Measurements from ENCODE around the gene TGM3.

The TGM3 gene

DNA sequence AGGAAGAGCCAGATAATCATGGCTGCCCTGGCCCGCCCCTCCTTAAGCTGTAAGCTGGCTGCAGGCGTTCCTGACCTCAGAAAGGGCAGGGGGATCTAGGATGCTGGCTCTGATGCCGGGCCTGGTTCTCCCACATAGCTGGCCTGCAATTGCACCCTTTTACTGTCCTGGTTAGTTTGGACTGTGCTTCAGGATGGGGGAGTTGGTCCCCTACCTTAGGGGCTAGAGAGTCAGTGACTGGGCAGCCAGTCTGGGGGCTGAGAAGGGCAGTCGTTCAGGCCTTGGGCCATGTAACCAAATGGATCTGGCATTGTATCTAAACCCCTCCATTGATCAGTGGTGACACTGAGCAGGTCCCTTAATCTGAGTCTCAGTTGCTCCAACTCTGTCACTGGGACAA lies 40.7 kb downstream of the TGM3 start:
- H3K36me3 ChIP-seq (ENCODE audit: control insufficient read depth, insufficient read depth, low read length): no peaks in the 10 kb centered on the region
- no peaks in the 10 kb centered on the region for H3K27me3 ChIP-seq (ENCODE audit: control insufficient read depth, insufficient read depth, low read length)
- no peak overlapping the region for H3K9ac ChIP-seq (ENCODE audit: low read length)
- no peak overlapping the region for H3K4me3 ChIP-seq (ENCODE audit: low read length)
- H3K27ac ChIP-seq (ENCODE audit: low read depth, low read length): no peak overlapping the region
- no peaks in the 10 kb centered on the region for H3K4me1 ChIP-seq (ENCODE audit: control insufficient read depth, insufficient read depth, low read length)

DNA sequence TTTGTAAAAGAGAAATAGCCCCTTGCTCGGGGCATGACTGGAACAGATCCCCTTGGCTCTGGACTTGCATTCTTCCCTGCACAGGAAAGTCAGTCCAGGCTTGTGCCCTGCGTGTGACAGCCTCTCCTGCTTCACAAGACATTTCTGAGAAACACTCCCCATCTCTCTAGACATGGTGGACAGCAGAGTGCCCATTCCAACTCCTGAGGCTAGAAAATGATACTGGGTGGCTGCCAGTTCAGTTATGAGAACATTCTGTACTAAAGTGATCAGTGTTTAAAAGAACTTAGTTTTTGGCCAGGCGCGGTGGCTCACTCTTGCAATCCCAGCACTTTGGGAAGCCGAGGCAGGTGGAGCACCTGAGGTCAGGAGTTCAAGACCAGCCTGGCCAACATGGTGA lies 41.3 kb downstream of the TGM3 start:
- H3K36me3 ChIP-seq (ENCODE audit: control insufficient read depth, insufficient read depth, low read length): no peaks in the 10 kb centered on the region
- no peak overlapping the region for H3K9ac ChIP-seq (ENCODE audit: low read length)
- H3K27ac ChIP-seq (ENCODE audit: low read depth, low read length): no peak overlapping the region
- H3K27me3 ChIP-seq (ENCODE audit: control insufficient read depth, insufficient read depth, low read length): no peaks in the 10 kb centered on the region
- H3K4me1 ChIP-seq (ENCODE audit: control insufficient read depth, insufficient read depth, low read length): no peaks in the 10 kb centered on the region
- no peak overlapping the region for H3K4me3 ChIP-seq (ENCODE audit: low read length)

GRCh38 chr20:2338411-2339066 lies 42.7 kb downstream of the TGM3 start:
- H3K4me3 ChIP-seq (ENCODE audit: low read length): no peak overlapping the region
- H3K9ac ChIP-seq (ENCODE audit: low read length): no peak overlapping the region
- H3K27me3 ChIP-seq (ENCODE audit: control insufficient read depth, insufficient read depth, low read length): no peaks in the 10 kb centered on the region
- H3K27ac ChIP-seq (ENCODE audit: low read depth, low read length): no peak overlapping the region
- H3K4me1 ChIP-seq (ENCODE audit: control insufficient read depth, insufficient read depth, low read length): no peaks in the 10 kb centered on the region
- H3K36me3 ChIP-seq (ENCODE audit: control insufficient read depth, insufficient read depth, low read length): no peaks in the 10 kb centered on the region

- no peaks in the 10 kb centered on the region for H3K36me3 ChIP-seq (ENCODE audit: control insufficient read depth, insufficient read depth, low read length)
- no peak overlapping the region for H3K27ac ChIP-seq (ENCODE audit: low read depth, low read length)
- H3K27me3 ChIP-seq (ENCODE audit: control insufficient read depth, insufficient read depth, low read length): no peaks in the 10 kb centered on the region
- no peaks in the 10 kb centered on the region for H3K4me1 ChIP-seq (ENCODE audit: control insufficient read depth, insufficient read depth, low read length)
- H3K4me3 ChIP-seq (ENCODE audit: low read length): no peak overlapping the region
- no peak overlapping the region for H3K9ac ChIP-seq (ENCODE audit: low read length)
Observed at GRCh38 chr20:2340136-2340535, 44.3 kb downstream of the TGM3 start.

- Histone ChIP-seq H3K4me3 (ENCODE audit: low read length) (no peak overlapping the region), H3K4me1 (ENCODE audit: control insufficient read depth, insufficient read depth, low read length) (no peaks in the 10 kb centered on the region), H3K27ac (ENCODE audit: low read depth, low read length) (no peak overlapping the region), H3K9ac (ENCODE audit: low read length) (no peak overlapping the region), H3K36me3 (ENCODE audit: control insufficient read depth, insufficient read depth, low read length) (no peaks in the 10 kb centered on the region), H3K27me3 (ENCODE audit: control insufficient read depth, insufficient read depth, low read length) (no peaks in the 10 kb centered on the region)
Observed at GRCh38 chr20:2340823-2341222, 45.0 kb downstream of the TGM3 start.

DNA sequence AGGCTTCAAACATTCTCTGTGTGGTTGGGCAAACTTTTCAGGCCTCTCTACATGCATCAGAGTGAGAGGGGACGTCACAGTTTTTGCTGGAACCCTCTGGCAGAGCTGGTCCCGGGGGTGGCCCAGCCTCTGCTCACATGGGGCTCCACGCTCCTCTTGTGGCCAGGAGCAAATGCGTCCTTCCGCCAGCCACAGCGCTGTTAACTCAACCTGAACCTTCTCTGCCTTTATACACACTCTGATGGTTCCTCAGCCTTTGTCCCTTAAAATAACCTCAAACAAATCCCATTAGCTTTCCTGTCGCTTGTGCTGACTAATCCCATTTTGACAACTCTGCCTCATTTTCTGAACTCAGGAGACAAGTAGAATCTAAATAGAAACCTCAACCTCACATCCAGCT lies 45.5 kb downstream of the TGM3 start:
- H3K27ac ChIP-seq (ENCODE audit: low read depth, low read length): no peak overlapping the region
- no peak overlapping the region for H3K4me3 ChIP-seq (ENCODE audit: low read length)
- no peaks in the 10 kb centered on the region for H3K27me3 ChIP-seq (ENCODE audit: control insufficient read depth, insufficient read depth, low read length)
- H3K36me3 ChIP-seq (ENCODE audit: control insufficient read depth, insufficient read depth, low read length): no peaks in the 10 kb centered on the region
- H3K9ac ChIP-seq (ENCODE audit: low read length): no peak overlapping the region
- no peaks in the 10 kb centered on the region for H3K4me1 ChIP-seq (ENCODE audit: control insufficient read depth, insufficient read depth, low read length)

- Histone ChIP-seq H3K9ac (ENCODE audit: low read length) (no peak overlapping the region), H3K4me3 (ENCODE audit: low read length) (no peak overlapping the region), H3K36me3 (ENCODE audit: control insufficient read depth, insufficient read depth, low read length) (no peaks in the 10 kb centered on the region), H3K4me1 (ENCODE audit: control insufficient read depth, insufficient read depth, low read length) (no peaks in the 10 kb centered on the region), H3K27me3 (ENCODE audit: control insufficient read depth, insufficient read depth, low read length) (no peaks in the 10 kb centered on the region), H3K27ac (ENCODE audit: low read depth, low read length) (no peak overlapping the region)
Observed at GRCh38 chr20:2342243-2342642, 46.4 kb downstream of the TGM3 start.

DNA sequence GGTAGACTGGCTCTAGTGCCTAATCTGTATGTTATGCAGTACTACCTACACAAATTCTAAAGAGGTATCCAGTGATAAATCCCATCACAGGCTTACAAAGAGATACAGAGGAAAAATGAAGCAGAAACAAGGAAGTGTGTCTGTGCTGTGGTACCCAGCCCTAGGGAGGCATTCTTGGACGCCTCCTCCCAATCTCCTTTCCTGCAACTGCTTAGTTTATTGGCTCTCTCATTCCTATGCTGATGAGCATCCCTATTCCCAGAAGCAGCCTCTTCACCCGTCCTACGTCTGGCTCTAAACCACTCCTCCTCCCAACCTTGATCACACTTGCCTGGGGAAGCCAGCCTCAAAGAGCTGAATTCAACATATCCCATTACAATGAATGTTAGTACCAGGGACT lies 50.4 kb downstream of the TGM3 start:
- H3K36me3 ChIP-seq (ENCODE audit: control insufficient read depth, insufficient read depth, low read length): no peaks in the 10 kb centered on the region
- no peaks in the 10 kb centered on the region for H3K27me3 ChIP-seq (ENCODE audit: control insufficient read depth, insufficient read depth, low read length)
- H3K4me1 ChIP-seq (ENCODE audit: control insufficient read depth, insufficient read depth, low read length): no peaks in the 10 kb centered on the region
- H3K9ac ChIP-seq (ENCODE audit: low read length): no peak overlapping the region
- H3K4me3 ChIP-seq (ENCODE audit: low read length): no peak overlapping the region
- no peak overlapping the region for H3K27ac ChIP-seq (ENCODE audit: low read depth, low read length)

GRCh38 chr20:2348336-2348735 lies 52.5 kb downstream of the TGM3 start:
- no peak overlapping the region for H3K9ac ChIP-seq (ENCODE audit: low read length)
- no peaks in the 10 kb centered on the region for H3K27me3 ChIP-seq (ENCODE audit: control insufficient read depth, insufficient read depth, low read length)
- H3K27ac ChIP-seq (ENCODE audit: low read depth, low read length): no peak overlapping the region
- H3K36me3 ChIP-seq (ENCODE audit: control insufficient read depth, insufficient read depth, low read length): no peaks in the 10 kb centered on the region
- no peak overlapping the region for H3K4me3 ChIP-seq (ENCODE audit: low read length)
- H3K4me1 ChIP-seq (ENCODE audit: control insufficient read depth, insufficient read depth, low read length): no peaks in the 10 kb centered on the region

DNA sequence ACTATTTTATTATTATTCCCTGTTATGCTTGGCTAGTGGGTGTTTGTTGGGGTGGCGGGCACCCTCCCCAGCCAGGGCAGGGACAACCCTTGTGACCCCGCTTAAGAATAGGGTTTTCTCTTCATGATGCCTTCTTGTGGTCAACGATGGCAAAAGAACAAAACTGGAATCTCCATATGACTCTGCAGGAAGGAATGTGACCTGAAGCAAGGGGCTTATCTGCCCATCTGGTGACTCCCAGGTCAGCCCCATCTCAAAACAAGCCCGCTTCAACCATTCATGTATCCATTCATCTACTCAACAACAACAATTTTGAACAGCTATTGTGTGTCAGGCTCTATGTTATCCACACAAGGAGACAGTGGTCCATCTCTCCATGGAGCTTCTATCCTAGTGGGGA lies 54.0 kb downstream of the TGM3 start:
- H3K4me3 ChIP-seq (ENCODE audit: low read length): no peak overlapping the region
- no peaks in the 10 kb centered on the region for H3K36me3 ChIP-seq (ENCODE audit: control insufficient read depth, insufficient read depth, low read length)
- H3K4me1 ChIP-seq (ENCODE audit: control insufficient read depth, insufficient read depth, low read length): no peaks in the 10 kb centered on the region
- H3K27me3 ChIP-seq (ENCODE audit: control insufficient read depth, insufficient read depth, low read length): no peaks in the 10 kb centered on the region
- no peak overlapping the region for H3K9ac ChIP-seq (ENCODE audit: low read length)
- H3K27ac ChIP-seq (ENCODE audit: low read depth, low read length): no peak overlapping the region

GRCh38 chr20:2350606-2351005 lies 54.8 kb downstream of the TGM3 start:
- Histone ChIP-seq H3K27ac (ENCODE audit: low read depth, low read length) (no peak overlapping the region), H3K36me3 (ENCODE audit: control insufficient read depth, insufficient read depth, low read length) (no peaks in the 10 kb centered on the region), H3K9ac (ENCODE audit: low read length) (no peak overlapping the region), H3K4me1 (ENCODE audit: control insufficient read depth, insufficient read depth, low read length) (no peaks in the 10 kb centered on the region), H3K27me3 (ENCODE audit: control insufficient read depth, insufficient read depth, low read length) (no peaks in the 10 kb centered on the region), H3K4me3 (ENCODE audit: low read length) (no peak overlapping the region)

GRCh38 chr20:2353231-2353630 lies 57.4 kb downstream of the TGM3 start:
- Histone ChIP-seq H3K9ac (ENCODE audit: low read length) (no peak overlapping the region), H3K36me3 (ENCODE audit: control insufficient read depth, insufficient read depth, low read length) (no peaks in the 10 kb centered on the region), H3K4me1 (ENCODE audit: control insufficient read depth, insufficient read depth, low read length) (no peaks in the 10 kb centered on the region), H3K27me3 (ENCODE audit: control insufficient read depth, insufficient read depth, low read length) (no peaks in the 10 kb centered on the region), H3K4me3 (ENCODE audit: low read length) (no peak overlapping the region), H3K27ac (ENCODE audit: low read depth, low read length) (no peak overlapping the region)

DNA sequence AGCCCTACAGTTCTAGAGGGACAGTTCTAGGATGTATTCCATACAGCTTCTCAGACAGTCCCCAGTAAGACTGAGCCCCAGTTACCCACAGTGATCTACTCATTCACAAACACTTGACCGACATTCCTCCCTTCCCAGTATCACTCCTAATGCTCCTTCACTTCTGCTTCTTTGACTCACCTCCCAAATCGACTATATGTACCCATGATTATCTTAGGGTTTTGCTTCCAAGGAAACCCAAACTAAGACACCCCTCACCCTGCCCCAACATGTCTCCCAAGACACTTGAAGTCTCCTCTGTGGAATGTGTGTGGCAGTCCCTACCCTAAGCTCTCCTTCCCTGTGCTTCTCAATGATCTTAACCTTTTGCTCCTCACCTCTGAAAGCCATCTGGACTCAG lies 61.3 kb downstream of the TGM3 start:
- Histone ChIP-seq H3K4me1 (ENCODE audit: control insufficient read depth, insufficient read depth, low read length) (no peaks in the 10 kb centered on the region), H3K4me3 (ENCODE audit: low read length) (no peak overlapping the region), H3K27me3 (ENCODE audit: control insufficient read depth, insufficient read depth, low read length) (no peaks in the 10 kb centered on the region), H3K36me3 (ENCODE audit: control insufficient read depth, insufficient read depth, low read length) (no peaks in the 10 kb centered on the region), H3K9ac (ENCODE audit: low read length) (no peak overlapping the region), H3K27ac (ENCODE audit: low read depth, low read length) (no peak overlapping the region)

Measured in rectal smooth muscle tissue (tissue), 1 donor.